ENCODE data around the gene KATNAL2. TPM values are rescaled to one million over a fixed set of nuclear protein-coding genes. Genes with fewer than 3 reads are reported as not detected.

Gene KATNAL2
- polyA plus RNA-seq, 1 donor (not counting 4 experiments of a cell fraction or from before 2014, with no cell fraction given): 1.1 TPM

- no peak for DNase-seq (ENCODE audit: low read depth, low spot score)
- Histone ChIP-seq H3K9me1 (ENCODE audit: control insufficient read depth, extremely low read depth, insufficient read depth, low read length) (no peaks in the 10 kb centered on the region), H3K4me1 (ENCODE audit: control insufficient read depth, extremely low read depth, insufficient read depth, low read length) (peaks cover 16% of the 10 kb centered on the region), H3K9ac (ENCODE audit: control insufficient read depth, extremely low read depth, insufficient read depth, low read length) (peak overlapping the region; percentile 91), H3K36me3 (ENCODE audit: control insufficient read depth in 2 of 2, extremely low read depth in 1 of 2, insufficient read depth in 2 of 2, low read length in 2 of 2) (no peaks in the 10 kb centered on the region), H3K79me2 (ENCODE audit: control insufficient read depth, insufficient read depth, low read length) (peaks cover 34% of the 10 kb centered on the region), H3K27me3 (ENCODE audit: control insufficient read depth, extremely low read depth, insufficient read depth, low read length) (no peaks in the 10 kb centered on the region), H4K20me1 (ENCODE audit: control insufficient read depth, extremely low read depth, insufficient read depth, low read length) (no peaks in the 10 kb centered on the region), H3K4me3 (ENCODE audit: control insufficient read depth in 2 of 3, extremely low read depth in 1 of 3, insufficient read depth in 2 of 3, low read depth in 1 of 3, low read length in 3 of 3) (peak overlapping the region in 2 of 3 experiments; percentile 93 to 97), H3K4me2 (ENCODE audit: control insufficient read depth, extremely low read depth, insufficient read depth, low read depth, low read length) (peak overlapping the region; percentile 100), H2AFZ (ENCODE audit: control insufficient read depth, low read length) (peak overlapping the region; percentile 99), H3K9me3 (ENCODE audit: control insufficient read depth, low read depth, low read length) (no peaks in the 10 kb centered on the region), H3K27ac (ENCODE audit: control insufficient read depth, insufficient read depth, low read length) (peak overlapping the region; percentile 94)
- no peak for TF ChIP-seq CTCF (optimal IDR thresholded peaks at IDR 0.05 in 1 of 3, IDR thresholded peaks at IDR 0.05 in 1 of 3, conservative IDR thresholded peaks at IDR 0.05 in 1 of 3; ENCODE audit: extremely low read depth in 1 of 3, insufficient read depth in 2 of 3, low read length in 3 of 3)
- TF ChIP-seq EZH2 (IDR thresholded peaks at IDR 0.05; ENCODE audit: low read length): no peak
- FAIRE-seq: no peak
- dilution Hi-C loops (cut with MboI; ENCODE audit: extremely low pct_ligation_motif_present, low sequenced_read_pairs): no loop called here
Observed at GRCh38 chr18:47151439-47151838, 234.0 kb downstream of the KATNAL2 start.

Small RNAs within 50 kb of the gene (small RNA-seq; reads per million reads assigned to genes)
- 0 reads per million in 3 experiments for gene AC012254.4 (ENCODE audit: insufficient read length in 3 of 3, low read depth in 3 of 3, low replicate concordance in 1 of 3)

Other genes starting within 250 kb of the KATNAL2 start
- gene ST8SIA5, start 160.5 kb upstream of the KATNAL2 start, polyA plus RNA-seq: under 0.01 to 0.10 TPM (median 0.02 TPM) in 3 replicates
- gene PIAS2, start 95 bp upstream of the KATNAL2 start, polyA plus RNA-seq: 6.4 to 17.0 TPM (median 11.4 TPM) in 3 replicates
- not detected in 3 replicates for gene ELOA2, start 118.0 kb downstream of the KATNAL2 start, polyA plus RNA-seq
- gene HDHD2, start 232.9 kb downstream of the KATNAL2 start, polyA plus RNA-seq: 5.3 to 17.7 TPM (median 10.9 TPM) in 3 replicates